Dedifferentiated amniotic fluid mesenchymal stem cell (primary cell): ENCODE measurements around the gene CYS1.
A peak's percentile ranks its signal among the peaks of the same experiment; 100 is the strongest.
"Not testable (repeated sequence)": the region's sequence is repeated elsewhere in the genome, so short reads cannot be mapped to it uniquely, and the experiment has no call there.

ENCODE experiments used
- DNase-seq: peaks from one replicate; pipeline ENCODE4 v3.0.0-alpha.2; 2016; ENCODE audit errors: extremely low spot score

Gene CYS1

GRCh38 chr2:10091889-10092244, 11.7 kb upstream of the CYS1 start:
- not testable (repeated sequence) for DNase-seq

- no peak for DNase-seq
Observed at GRCh38 chr2:10091182-10091888, 11.1 kb upstream of the CYS1 start.

GRCh38 chr2:10089565-10090190, 9.5 kb upstream of the CYS1 start:
- no peak for DNase-seq

- no peak for DNase-seq
Observed at GRCh38 chr2:10087360-10087759, 7.1 kb upstream of the CYS1 start.

GRCh38 chr2:10086950-10087349, 6.7 kb upstream of the CYS1 start:
- no peak for DNase-seq

- DNase-seq: no peak
Observed at GRCh38 chr2:10085668-10086059, 5.5 kb upstream of the CYS1 start.

- DNase-seq: no peak
Observed at GRCh38 chr2:10085043-10085667, 4.9 kb upstream of the CYS1 start.

GRCh38 chr2:10084223-10084865, 4.1 kb upstream of the CYS1 start:
- no peak for DNase-seq

GRCh38 chr2:10083692-10084211, 3.5 kb upstream of the CYS1 start:
- no peak for DNase-seq

GRCh38 chr2:10083046-10083445, 2.8 kb upstream of the CYS1 start:
- no peak for DNase-seq

- no peak for DNase-seq
Observed at GRCh38 chr2:10080536-10081304, 509 bp upstream of the CYS1 start.

GRCh38 chr2:10079266-10079869, 843 bp downstream of the CYS1 start:
- peak; percentile 38 for DNase-seq

GRCh38 chr2:10078704-10079265, 1.4 kb downstream of the CYS1 start:
- DNase-seq: peak; percentile 38

GRCh38 chr2:10078001-10078400, 2.2 kb downstream of the CYS1 start:
- DNase-seq: no peak

GRCh38 chr2:10076988-10077527, 3.2 kb downstream of the CYS1 start:
- no peak for DNase-seq

GRCh38 chr2:10076511-10076910, 3.7 kb downstream of the CYS1 start:
- DNase-seq: no peak

- DNase-seq: no peak
Observed at GRCh38 chr2:10075571-10076209, 4.5 kb downstream of the CYS1 start.

- DNase-seq: no peak
Observed at GRCh38 chr2:10075101-10075500, 5.1 kb downstream of the CYS1 start.

GRCh38 chr2:10073706-10074105, 6.5 kb downstream of the CYS1 start:
- no peak for DNase-seq
